Activated CD4-positive, alpha-beta T cell treated with anti-CD3 and anti-CD28 coated beads, Interleukin-2, amount 50 U/mL, for 1 hour (primary cell): ENCODE data around the gene WDR26.

Source experiments
- DNase-seq: peaks from one replicate; pipeline ENCODE4 v3.0.0-alpha.2; 2020

Gene WDR26

DNA sequence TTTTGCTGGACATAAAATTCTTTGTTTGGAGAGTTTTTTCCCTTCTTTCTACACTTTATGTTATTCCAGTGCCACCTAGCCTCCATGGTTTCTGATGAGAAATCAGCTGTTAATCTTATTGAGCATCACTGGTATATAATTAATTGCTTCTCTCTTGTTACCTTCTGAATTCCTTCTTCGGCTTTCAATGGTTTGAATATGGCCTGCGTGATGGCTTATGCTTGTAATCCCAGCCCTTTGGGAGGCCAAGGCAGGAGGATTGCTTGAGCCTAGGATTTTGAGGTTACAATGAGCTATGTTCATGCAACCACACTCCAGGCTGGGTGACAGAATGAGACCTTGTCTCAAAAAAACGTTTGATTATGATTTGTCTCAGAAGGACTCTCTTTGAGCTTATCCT lies 90.9 kb downstream of the WDR26 start:
- no peak for DNase-seq

DNA sequence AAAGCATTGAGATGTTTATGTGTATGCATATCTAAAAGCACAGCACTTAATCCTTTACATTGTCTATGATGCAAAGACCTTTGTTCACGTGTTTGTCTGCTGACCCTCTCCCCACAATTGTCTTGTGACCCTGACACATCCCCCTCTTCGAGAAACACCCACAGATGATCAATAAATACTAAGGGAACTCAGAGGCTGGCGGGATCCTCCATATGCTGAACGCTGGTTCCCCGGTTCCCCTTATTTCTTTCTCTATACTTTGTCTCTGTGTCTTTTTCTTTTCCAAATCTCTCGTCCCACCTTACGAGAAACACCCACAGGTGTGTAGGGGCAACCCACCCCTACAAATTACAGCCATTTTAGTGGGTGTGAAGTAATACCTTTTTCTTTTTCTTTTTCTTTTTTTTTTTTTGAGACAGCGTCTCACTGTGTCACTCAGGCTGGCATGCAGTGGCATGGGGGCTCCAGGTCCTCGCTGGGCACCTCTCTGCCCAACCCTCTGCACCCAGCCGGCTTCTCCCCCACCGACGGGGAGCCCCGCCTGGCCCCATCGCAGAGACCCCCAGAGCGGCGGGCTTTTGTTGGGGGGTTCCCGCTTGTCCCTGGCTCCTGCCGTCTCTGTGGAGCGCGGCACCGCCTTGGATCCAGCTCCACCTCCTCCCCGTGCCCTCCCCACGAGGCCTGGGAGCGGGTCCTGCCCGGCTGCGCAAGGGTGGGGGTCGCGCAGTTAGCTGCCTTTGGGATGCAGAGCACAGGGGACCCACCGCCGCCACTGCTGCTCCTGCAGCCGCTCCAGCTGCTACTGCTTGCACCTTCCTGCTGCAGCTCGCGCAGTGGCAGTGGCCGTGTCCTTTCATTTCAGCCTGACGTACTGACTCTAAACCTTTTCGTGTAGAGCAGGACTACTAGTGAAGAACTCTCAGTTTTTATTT lies 93.9 kb downstream of the WDR26 start:
- DNase-seq, result peak; percentile 36

DNA sequence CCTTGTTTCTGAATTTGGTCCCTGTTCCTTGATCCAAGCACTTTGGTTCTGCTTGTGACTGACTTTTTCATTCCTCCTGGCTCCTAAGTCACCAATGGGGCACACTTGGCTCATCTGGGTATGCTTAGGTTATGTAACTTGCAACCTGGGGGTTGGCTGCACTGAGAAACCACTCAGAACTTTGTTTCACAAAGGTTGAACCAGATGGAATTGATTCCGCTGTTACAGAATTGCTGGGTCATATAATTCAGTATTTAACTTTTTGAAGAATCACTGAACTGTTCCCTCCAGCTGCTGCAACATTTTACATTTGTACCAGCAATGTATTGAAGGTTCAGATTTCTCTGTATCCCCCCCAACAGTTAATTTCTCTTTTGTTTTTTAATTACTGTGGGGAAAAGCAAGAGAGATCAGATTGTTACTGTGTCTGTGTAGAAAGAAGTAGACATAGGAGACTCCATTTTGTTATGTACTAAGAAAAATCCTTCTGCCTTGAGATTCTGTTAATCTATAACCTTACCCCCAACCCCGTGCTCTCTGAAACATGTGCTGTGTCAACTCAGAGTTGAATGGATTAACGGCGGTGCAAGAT lies 95.1 kb downstream of the WDR26 start:
- no peak for DNase-seq

DNA sequence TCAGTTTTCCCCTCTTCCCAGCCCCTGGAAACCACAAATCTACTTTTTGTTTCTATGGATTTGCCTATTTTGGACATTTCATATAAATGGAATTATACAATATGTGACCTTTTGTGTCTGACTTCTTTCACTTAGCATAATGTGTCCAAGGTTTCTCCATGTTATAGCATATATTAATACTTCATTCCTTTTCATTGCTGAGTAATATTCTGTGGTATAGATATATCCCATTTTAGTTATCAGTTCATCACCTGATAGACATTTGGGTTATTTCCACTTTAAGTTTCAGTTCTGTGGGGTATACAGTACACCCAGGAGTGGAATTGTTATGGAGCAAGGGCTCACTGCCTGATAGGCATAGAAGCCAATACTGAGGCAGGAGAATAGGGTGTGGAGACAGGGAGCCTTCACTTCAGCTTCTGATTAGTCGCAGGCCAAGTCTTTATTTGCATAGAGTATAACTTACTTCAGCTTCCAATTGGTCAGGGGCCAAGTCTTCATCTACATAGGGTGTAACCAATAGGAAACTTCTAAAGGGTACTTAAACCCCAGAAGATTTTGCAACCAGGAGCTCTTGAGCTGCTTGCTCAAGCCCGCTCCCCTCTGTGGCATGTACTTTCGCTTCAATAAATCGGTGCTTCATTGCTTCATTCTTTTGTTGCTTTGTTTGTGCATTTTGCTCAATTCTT lies 96.3 kb downstream of the WDR26 start:
- no peak for DNase-seq
